SK-N-SH (cell line): Measurements from ENCODE around the gene MAP3K1. TPM values are rescaled to one million over a fixed set of nuclear protein-coding genes. Genes with fewer than 3 reads are reported as not detected.

ENCODE experiments used
- CTCF ChIA-PET: fragments of 300-600, 350-600 bp; formaldehyde crosslinking; extraction: SDS; loops from one replicate; lab custom pipeline; 2021; lab: Yijun Ruan, JAX
- POLR2A ChIA-PET: fragments of 350-600 bp; sonication (Branson Sonifier 250); formaldehyde crosslinking; extraction: SDS; loops from one replicate; lab custom pipeline; 2020; ENCODE audit warnings: antibody characterized with exemption, inconsistent platforms; lab: Yijun Ruan, JAX
- DNase-seq: peaks from one replicate; pipeline ENCODE4 v3.0.0; 2012
- H2AFZ ChIP-seq: fragments of 200-600 bp; sonication (generic); 2 replicates; pipeline ENCODE4 v1.8.1; 2016; ENCODE audit warnings: antibody characterized with exemption, mild to moderate bottlenecking, low read depth
- H3F3A ChIP-seq: fragments of 200-600 bp; sonication (generic); replicated peaks from 2 replicates; pipeline ENCODE3; 2016; ENCODE audit warnings: antibody characterized with exemption, mild to moderate bottlenecking; ENCODE audit not compliant: insufficient read depth
- H3K27ac ChIP-seq, 2 experiments: fragments of 200-500 bp in 1 of 2; fragments of 200-600 bp in 1 of 2; sonication (Bioruptor generic) in 1 of 2; sonication (generic), shearing (Covaris generic) in 1 of 2; 2 replicates each; pipeline versions ENCODE4 v1.5.1 to v1.6.1; 2014 to 2016; ENCODE audit warnings: low read depth in 2 of 2, inconsistent platforms in 1 of 2, low read length in 1 of 2, mild to moderate bottlenecking in 1 of 2, mixed read lengths in 1 of 2
- H3K27me3 ChIP-seq: fragments of 200-600 bp; sonication (generic), shearing (Covaris generic); 2 replicates; pipeline ENCODE4 v1.6.1; 2016; ENCODE audit warnings: mixed run types; ENCODE audit not compliant: insufficient read depth
- H3K36me3 ChIP-seq, 2 experiments: fragments of 200-500 bp in 1 of 2; fragments of 200-600 bp in 1 of 2; sonication (Bioruptor generic) in 1 of 2; sonication (generic) in 1 of 2; replicated peaks in 1 of 2; 2 replicates each; pipeline versions ENCODE3 to v1.5.1; 2014 to 2016; ENCODE audit warnings: low read length in 1 of 2, mild to moderate bottlenecking in 1 of 2; ENCODE audit not compliant: insufficient read depth in 2 of 2, control insufficient read depth in 1 of 2
- H3K4me1 ChIP-seq, 2 experiments: fragments of 200-500 bp in 1 of 2; fragments of 200-600 bp in 1 of 2; sonication (Bioruptor generic) in 1 of 2; sonication (generic), shearing (Covaris generic) in 1 of 2; 2 replicates each; pipeline versions ENCODE4 v1.5.1 to v1.6.1; 2014 to 2016; ENCODE audit warnings: low read depth in 1 of 2, low read length in 1 of 2, mixed run types in 1 of 2; ENCODE audit not compliant: insufficient read depth in 2 of 2, control insufficient read depth in 1 of 2
- H3K4me2 ChIP-seq: fragments of 200-600 bp; sonication (generic), shearing (Covaris generic); 2 replicates; pipeline ENCODE4 v1.6.1; 2017; ENCODE audit warnings: mixed run types
- H3K4me3 ChIP-seq, 2 experiments: fragments of 200-500 bp in 1 of 2; fragments of 200-600 bp in 1 of 2; sonication (Bioruptor generic) in 1 of 2; sonication (generic), shearing (Covaris generic) in 1 of 2; 2 replicates each; pipeline versions ENCODE4 v1.5.1 to v1.8.1; 2014 to 2016; ENCODE audit warnings: low read depth in 2 of 2, inconsistent platforms in 1 of 2, low read length in 1 of 2, mild to moderate bottlenecking in 1 of 2, mixed read lengths in 1 of 2, moderate library complexity in 1 of 2
- H3K79me2 ChIP-seq: fragments of 200-600 bp; sonication (generic); 2 replicates; pipeline ENCODE4 v1.8.1; 2017; ENCODE audit warnings: mild to moderate bottlenecking; ENCODE audit not compliant: insufficient read depth
- H3K9ac ChIP-seq: fragments of 200-600 bp; sonication (generic); 2 replicates; pipeline ENCODE4 v1.6.1; 2017; ENCODE audit warnings: mixed run types
- H3K9me2 ChIP-seq: fragments of 200-600 bp; sonication (generic); 2 replicates; pipeline ENCODE4 v1.6.1; 2017; ENCODE audit warnings: mixed run types
- H3K9me3 ChIP-seq: fragments of 200-600 bp; sonication (generic); 2 replicates; pipeline ENCODE4 v1.6.1; 2017; ENCODE audit warnings: mixed run types, mild to moderate bottlenecking, moderate library complexity
- H4K20me1 ChIP-seq: fragments of 200-600 bp; sonication (generic); 2 replicates; pipeline ENCODE4 v1.6.1; 2017; ENCODE audit warnings: mild to moderate bottlenecking, mixed run types; ENCODE audit not compliant: insufficient read depth
- CHD2 ChIP-seq: fragments of 150-350 bp; IDR thresholded peaks from 2 replicates; pipeline ENCODE4 v1.6.1; 2018; ENCODE audit warnings: low read length; ENCODE audit not compliant: partially characterized antibody
- MAX ChIP-seq: IDR thresholded peaks from 2 replicates; pipeline ENCODE4 v1.4.0; 2012; ENCODE audit warnings: low read depth
- MXI1 ChIP-seq: IDR thresholded peaks from 2 replicates; pipeline ENCODE4 v1.6.1; 2012; ENCODE audit warnings: mild to moderate bottlenecking, low read depth, low read length, improper control_type of control experiment
- NFIC ChIP-seq: IDR thresholded peaks from 2 replicates; pipeline ENCODE4 v1.4.0; 2012; ENCODE audit warnings: borderline replicate concordance
- NRF1 ChIP-seq: IDR thresholded peaks from 2 replicates; pipeline ENCODE4 v1.6.1; 2012; ENCODE audit warnings: low read depth, mild to moderate bottlenecking, low read length
- POLR2AphosphoS5 ChIP-seq: IDR thresholded peaks from 2 replicates; pipeline ENCODE4 v1.6.1; 2012; ENCODE audit warnings: low read depth, low read length
- RCOR1 ChIP-seq: fragments of 150-350 bp; IDR thresholded peaks from 2 replicates; pipeline ENCODE4 v1.6.1; 2017; ENCODE audit warnings: antibody characterized with exemption, low read length
- SIN3A ChIP-seq: IDR thresholded peaks from 2 replicates; pipeline ENCODE4 v1.6.1; 2012; ENCODE audit warnings: low read depth, mild to moderate bottlenecking, low read length, moderate library complexity, borderline replicate concordance
- SMC3 ChIP-seq: IDR thresholded peaks from 2 replicates; pipeline ENCODE4 v1.6.1; 2012; ENCODE audit warnings: low read depth, low read length, improper control_type of control experiment
- TAF1 ChIP-seq: IDR thresholded peaks from 2 replicates; pipeline ENCODE4 v1.6.1; 2012; ENCODE audit warnings: low read depth, mild to moderate bottlenecking, low read length, moderate library complexity, borderline replicate concordance
- TEAD4 ChIP-seq: IDR thresholded peaks from 2 replicates; pipeline ENCODE4 v1.4.0; 2012; ENCODE audit warnings: mild to moderate bottlenecking, borderline replicate concordance; ENCODE audit not compliant: insufficient read depth
- USF2 ChIP-seq: fragments of 150-350 bp; IDR thresholded peaks from 2 replicates; pipeline ENCODE4 v1.6.1; 2017; ENCODE audit warnings: antibody characterized with exemption, low read length, low read depth, borderline replicate concordance
- YY1 ChIP-seq: IDR thresholded peaks from 2 replicates; pipeline ENCODE4 v1.4.0; 2012; ENCODE audit warnings: low read depth, mild to moderate bottlenecking
- ZBTB33 ChIP-seq: IDR thresholded peaks from 2 replicates; pipeline ENCODE4 v1.4.0; 2012; ENCODE audit warnings: low read depth, borderline replicate concordance
- WGBS: methylation state at CpG from one replicate; pipeline ENCODE4 v1.1.6; 2017; ENCODE audit warnings: low lambda C conversion rate; 5-methylcytosine and 5-hydroxymethylcytosine counted together
- polyA plus RNA-seq, 3 experiments: library from polyadenylated mRNA; depleted of rRNA; stranded (reverse); fragments of >200 nt; gene quantifications; 2 replicates each; pipeline ENCODE4 v1.2.3, GENCODE V29; 2012

MAP3K1 gene
- polyA plus RNA-seq (2012; rRNA removed) = 2.2 and 3.5 TPM in 2 replicates
- 3.0 and 3.6 TPM in 2 replicates for polyA plus RNA-seq (2012; cell fraction: cytosol; rRNA removed)
- 3.1 and 6.6 TPM in 2 replicates for polyA plus RNA-seq (2012; cell fraction: nucleus; rRNA removed)

- Histone ChIP-seq H3K4me3 (peak within 1 kb of the TSS; percentile 91 to 93), H3K9ac (peak within 1 kb of the TSS; percentile 73), H3K36me3 (peaks cover 0 to under 1% of the 10 kb centered on the region in 2 experiments), H3K9me3 (no peaks in the 10 kb centered on the region), H3K27me3 (no peaks in the 10 kb centered on the region), H3F3A (peaks cover 16% of the 10 kb centered on the region), H3K9me2 (no peaks in the 10 kb centered on the region), H4K20me1 (no peaks in the 10 kb centered on the region), H3K79me2 (peaks cover 44% of the 10 kb centered on the region), H3K4me2 (peak within 1 kb of the TSS; percentile 80), H3K4me1 (peaks cover 6 to 14% of the 10 kb centered on the region in 2 experiments; a peak in 3 of 4 replicates), H2AFZ (peak within 1 kb of the TSS; percentile 90), H3K27ac (peak within 1 kb of the TSS; percentile 77 to 97)
- 0% methylated on average over 23 of the region's 87 CpGs for WGBS
- ChIA-PET POLR2A (interaction anchor here (0.6 to 2.3 kb wide), 9 partner anchors 23 to 545 kb away, joined by 3 to 6 read pairs (median 3); no protein-coding TSS in a partner anchor), CTCF (interaction anchor here (0.6 to 2.8 kb wide), 3 partner anchors 333 to 729 kb away, joined by 3 to 14 read pairs (median 3); no protein-coding TSS in a partner anchor)
- peak; percentile 60; the same call in 1 of the 2 replicates for TF ChIP-seq SIN3A
- no peak for TF ChIP-seq NFIC
- TF ChIP-seq NRF1 = peak; percentile 20
- TF ChIP-seq ZBTB33 = no peak
- TF ChIP-seq YY1 = peak; percentile 87
- TF ChIP-seq TAF1 = peak; percentile 88
- TF ChIP-seq MAX = 0 out of 2 replicates have a peak, but pooled peaks have one; percentile 30
- peak; percentile 59; the same call in 1 of the 2 replicates for TF ChIP-seq RCOR1
- 0 out of 2 replicates have a peak, but pooled peaks have one; percentile 2 for TF ChIP-seq SMC3
- no peak; the same call in 1 of the 2 replicates for TF ChIP-seq TEAD4
- no peak for TF ChIP-seq USF2
- TF ChIP-seq CHD2 = peak; percentile 32
- peak; percentile 81 for TF ChIP-seq MXI1
- TF ChIP-seq POLR2AphosphoS5 = peak; percentile 40; the same call in 1 of the 2 replicates
- peak; percentile 96 for DNase-seq
Observed at GRCh38 chr5:56814963-56815657, at the start of gene MAP3K1. Gene MAP3K1, plus strand, starts transcription at chr5:56815549. Its CDS starts 25 bp downstream, at chr5:56815574.
